Parathyroid adenoma (tissue), 2 donors: ENCODE data around the gene INPP5A.

Experiments used
- H2AFZ ChIP-seq: fragments of 300-600 bp; sonication (generic); one replicate; pipeline ENCODE4 v1.7.0; 2017; ENCODE audit warnings: antibody characterized with exemption, mild to moderate bottlenecking
- H3K27ac ChIP-seq: fragments of 300-600 bp; sonication (generic); one replicate; pipeline ENCODE4 v1.7.0; 2017
- H3K27me3 ChIP-seq: fragments of 300-600 bp; sonication (generic); one replicate; pipeline ENCODE4 v1.7.0; 2017; ENCODE audit warnings: low read length; ENCODE audit not compliant: control insufficient read depth, insufficient read depth
- H3K36me3 ChIP-seq: fragments of 300-600 bp; sonication (generic); one replicate; pipeline ENCODE4 v1.7.0; 2017; ENCODE audit warnings: low read length; ENCODE audit not compliant: control insufficient read depth, insufficient read depth
- H3K4me1 ChIP-seq: fragments of 300-600 bp; sonication (generic); one replicate; pipeline ENCODE4 v1.7.0; 2017; ENCODE audit warnings: control low read depth
- H3K4me2 ChIP-seq: fragments of 300-600 bp; sonication (generic); one replicate; pipeline ENCODE4 v1.7.0; 2017; ENCODE audit warnings: low read length
- H3K4me3 ChIP-seq: fragments of 300-600 bp; sonication (generic); one replicate; pipeline ENCODE4 v1.7.0; 2017; ENCODE audit warnings: low read depth, low read length
- H3K79me2 ChIP-seq: fragments of 300-600 bp; sonication (generic); one replicate; pipeline ENCODE4 v1.7.0; 2017; ENCODE audit warnings: control low read depth
- H3K9ac ChIP-seq: fragments of 300-600 bp; sonication (generic); one replicate; pipeline ENCODE4 v1.7.0; 2017; ENCODE audit warnings: mild to moderate bottlenecking
- H3K9me3 ChIP-seq: fragments of 300-600 bp; sonication (generic); one replicate; pipeline ENCODE4 v1.7.0; 2017; ENCODE audit warnings: low read length; ENCODE audit not compliant: control insufficient read depth
- TF ChIP-seq, protein P1 (sequence below): fragments of 300-600 bp; sonication (generic); IDR thresholded peaks from one replicate; pipeline ENCODE4 v1.7.0; 2017; ENCODE audit warnings: antibody characterized with exemption, mild to moderate bottlenecking
- donor health status: primary hyperparathyroidism.

Gene INPP5A

DNA sequence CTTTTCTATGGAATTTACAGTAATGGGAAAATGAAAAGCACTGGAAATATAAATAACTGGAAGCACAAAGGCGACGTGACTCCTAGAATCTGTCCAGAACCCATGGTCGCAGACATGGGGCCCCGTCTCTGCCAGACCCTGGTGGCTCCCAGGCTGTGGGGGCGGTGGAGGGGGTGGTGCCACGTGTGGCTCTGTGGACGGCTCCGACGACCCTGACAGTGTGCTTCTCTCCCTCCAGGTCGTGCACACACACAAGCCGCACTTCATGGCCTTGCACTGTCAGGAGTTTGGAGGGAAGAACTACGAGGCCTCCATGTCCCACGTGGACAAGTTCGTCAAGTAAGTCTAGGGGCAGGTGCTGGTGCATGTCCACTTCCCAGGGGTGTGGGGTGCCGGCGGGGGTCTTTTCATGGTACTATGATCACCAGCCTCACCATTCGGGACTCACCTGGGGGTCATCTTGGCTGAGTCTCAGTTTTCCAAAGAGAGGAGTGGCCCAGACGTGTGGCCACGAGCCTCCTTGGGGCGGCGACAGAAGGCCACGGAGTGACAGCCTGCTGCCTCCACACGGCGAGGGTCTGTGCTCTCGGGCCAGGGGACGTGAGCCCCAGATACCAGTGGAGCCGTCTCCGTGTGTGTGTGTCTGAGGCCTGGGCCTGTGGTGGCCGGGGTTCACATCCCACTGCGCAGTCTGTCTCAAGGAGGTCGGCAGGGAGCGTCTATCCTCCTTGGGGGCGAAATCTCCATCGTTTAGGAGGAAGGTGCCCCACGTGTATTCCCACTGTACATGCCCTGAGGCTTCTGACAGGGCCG is 108.2 kb downstream of the INPP5A start:
- Histone ChIP-seq H3K4me3 (no peak overlapping the region), H3K79me2 (peaks cover 20% of the 10 kb centered on the region), H3K9ac (no peak overlapping the region), H3K27me3 (no peaks in the 10 kb centered on the region), H2AFZ (no peak overlapping the region), H3K36me3 (no peaks in the 10 kb centered on the region), H3K4me2 (no peak overlapping the region), H3K27ac (no peak overlapping the region), H3K9me3 (no peaks in the 10 kb centered on the region), H3K4me1 (no peaks in the 10 kb centered on the region)
- TF ChIP-seq, protein P1, sequence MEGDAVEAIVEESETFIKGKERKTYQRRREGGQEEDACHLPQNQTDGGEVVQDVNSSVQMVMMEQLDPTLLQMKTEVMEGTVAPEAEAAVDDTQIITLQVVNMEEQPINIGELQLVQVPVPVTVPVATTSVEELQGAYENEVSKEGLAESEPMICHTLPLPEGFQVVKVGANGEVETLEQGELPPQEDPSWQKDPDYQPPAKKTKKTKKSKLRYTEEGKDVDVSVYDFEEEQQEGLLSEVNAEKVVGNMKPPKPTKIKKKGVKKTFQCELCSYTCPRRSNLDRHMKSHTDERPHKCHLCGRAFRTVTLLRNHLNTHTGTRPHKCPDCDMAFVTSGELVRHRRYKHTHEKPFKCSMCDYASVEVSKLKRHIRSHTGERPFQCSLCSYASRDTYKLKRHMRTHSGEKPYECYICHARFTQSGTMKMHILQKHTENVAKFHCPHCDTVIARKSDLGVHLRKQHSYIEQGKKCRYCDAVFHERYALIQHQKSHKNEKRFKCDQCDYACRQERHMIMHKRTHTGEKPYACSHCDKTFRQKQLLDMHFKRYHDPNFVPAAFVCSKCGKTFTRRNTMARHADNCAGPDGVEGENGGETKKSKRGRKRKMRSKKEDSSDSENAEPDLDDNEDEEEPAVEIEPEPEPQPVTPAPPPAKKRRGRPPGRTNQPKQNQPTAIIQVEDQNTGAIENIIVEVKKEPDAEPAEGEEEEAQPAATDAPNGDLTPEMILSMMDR, result no peak

DNA sequence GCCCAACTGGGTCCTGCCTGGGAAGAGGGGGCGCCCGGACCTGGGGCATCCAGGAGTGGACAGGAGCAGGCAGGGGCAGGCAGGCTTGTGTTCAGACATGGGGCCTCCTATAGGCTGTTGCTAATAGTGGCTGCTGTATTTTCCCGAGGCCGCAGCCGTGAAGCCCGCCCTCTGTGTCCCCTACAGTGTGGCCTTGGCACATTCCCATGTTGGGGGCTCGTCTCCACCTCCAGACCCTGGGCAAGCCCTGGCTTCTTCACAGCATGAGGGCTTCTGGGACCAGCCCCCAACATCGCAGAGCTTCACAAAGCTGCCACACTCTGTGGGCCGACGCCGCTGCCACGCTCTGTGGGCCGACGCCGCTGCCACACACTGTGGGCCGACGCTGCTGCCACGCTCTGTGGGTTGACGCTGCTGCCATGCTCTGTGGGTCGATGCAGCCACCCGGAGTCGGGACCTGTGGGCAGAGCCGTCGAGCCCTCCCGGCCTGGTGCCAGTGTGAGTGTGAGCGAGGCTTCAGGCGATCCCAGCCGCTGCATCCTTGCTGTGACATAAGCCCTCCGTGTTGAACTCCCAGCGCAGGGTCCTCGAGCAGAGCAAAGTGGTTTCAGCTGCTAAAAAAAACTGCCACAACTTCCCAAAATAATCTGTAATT is 109.0 kb downstream of the INPP5A start:
- Histone ChIP-seq H3K79me2 (peaks cover 13% of the 10 kb centered on the region), H3K4me3 (no peak overlapping the region), H3K4me1 (no peaks in the 10 kb centered on the region), H3K27ac (no peak overlapping the region), H3K27me3 (no peaks in the 10 kb centered on the region), H2AFZ (no peak overlapping the region), H3K36me3 (no peaks in the 10 kb centered on the region), H3K4me2 (no peak overlapping the region), H3K9me3 (no peaks in the 10 kb centered on the region), H3K9ac (no peak overlapping the region)
- TF ChIP-seq, protein P1, result no peak

DNA sequence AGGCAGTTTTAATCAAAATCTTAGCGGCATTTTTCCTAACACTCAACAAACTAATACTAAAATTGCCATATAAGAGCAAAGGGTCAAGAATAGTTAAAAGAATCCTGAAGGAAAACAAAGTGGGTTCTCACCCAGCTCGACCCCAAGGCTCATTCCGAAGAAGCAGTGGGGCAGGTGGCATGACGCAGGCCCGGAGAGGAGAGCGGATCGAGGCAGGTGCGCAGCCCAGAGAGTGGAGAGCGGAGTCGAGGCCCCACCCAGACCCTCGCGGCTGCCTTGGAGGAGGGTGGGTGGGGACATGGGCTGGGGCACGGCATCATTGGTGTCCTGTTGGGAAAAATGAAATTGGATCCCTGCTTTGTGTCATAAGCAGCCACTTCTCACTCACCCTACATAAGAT is 109.8 kb downstream of the INPP5A start:
- Histone ChIP-seq H3K4me2 (no peak overlapping the region), H3K27me3 (no peaks in the 10 kb centered on the region), H3K9ac (no peak overlapping the region), H3K4me3 (no peak overlapping the region), H3K79me2 (peaks cover 11% of the 10 kb centered on the region), H2AFZ (no peak overlapping the region), H3K9me3 (no peaks in the 10 kb centered on the region), H3K4me1 (no peaks in the 10 kb centered on the region), H3K36me3 (no peaks in the 10 kb centered on the region), H3K27ac (no peak overlapping the region)
- TF ChIP-seq, protein P1, result no peak

DNA sequence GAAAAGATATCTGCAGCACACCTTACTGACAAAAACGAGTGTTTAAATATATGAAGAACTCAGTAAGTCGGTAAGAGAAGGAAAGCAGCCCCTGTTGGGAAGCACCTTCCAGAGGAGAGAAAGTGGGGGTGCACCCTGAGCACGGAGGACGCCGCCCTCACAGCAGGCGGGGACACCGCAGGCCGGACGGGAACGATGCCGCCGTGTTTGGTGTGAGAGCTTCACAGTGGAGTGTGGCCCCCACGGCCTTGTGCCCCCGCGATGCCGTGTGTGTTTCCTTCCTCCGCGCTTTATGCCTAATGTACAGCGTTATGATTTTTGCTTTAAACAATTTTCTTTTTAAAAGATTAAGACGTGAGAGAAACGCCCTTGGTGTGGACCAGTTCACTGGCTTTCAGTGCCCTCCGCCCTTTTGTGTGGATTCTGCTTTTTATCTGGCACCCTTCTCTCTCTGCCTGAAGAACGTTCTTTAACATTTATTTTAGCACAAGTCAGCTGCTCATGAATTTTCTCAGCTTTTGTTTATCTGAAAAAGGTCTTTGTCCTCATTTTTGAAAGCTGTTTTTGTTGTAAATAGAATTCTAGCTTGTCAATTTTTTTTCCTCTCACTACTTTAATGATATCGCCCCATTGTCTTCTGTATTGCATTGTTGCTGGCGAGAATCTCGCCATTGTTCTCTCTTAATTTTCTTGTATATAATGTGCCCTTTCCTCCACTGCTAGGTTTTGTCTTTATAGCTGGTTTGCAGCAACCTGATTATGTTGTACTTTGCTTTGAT is 110.7 kb downstream of the INPP5A start:
- no peak overlapping the region for H2AFZ ChIP-seq
- H3K4me2 ChIP-seq, result no peak overlapping the region
- peaks cover 8% of the 10 kb centered on the region for H3K79me2 ChIP-seq
- H3K27ac ChIP-seq, result no peak overlapping the region
- TF ChIP-seq, protein P1, result no peak
- H3K4me3 ChIP-seq, result no peak overlapping the region
- no peaks in the 10 kb centered on the region for H3K27me3 ChIP-seq
- no peaks in the 10 kb centered on the region for H3K9me3 ChIP-seq
- no peaks in the 10 kb centered on the region for H3K36me3 ChIP-seq
- no peaks in the 10 kb centered on the region for H3K4me1 ChIP-seq
- H3K9ac ChIP-seq, result no peak overlapping the region
